Neuron (in vitro differentiated cells): ENCODE data around the gene SEMA4F.

Experiments
- H2AFZ ChIP-seq: one replicate; pipeline ENCODE4 v1.6.1; 2013; ENCODE audit warnings: low read depth, mild to moderate bottlenecking, inconsistent platforms, low read length, moderate library complexity
- H3K27me3 ChIP-seq: one replicate; pipeline ENCODE4 v1.6.1; 2013; ENCODE audit warnings: low read length; ENCODE audit not compliant: insufficient read depth
- H3K36me3 ChIP-seq: one replicate; pipeline ENCODE4 v1.6.1; 2013; ENCODE audit warnings: low read length; ENCODE audit not compliant: insufficient read depth
- H3K4me1 ChIP-seq: one replicate; pipeline ENCODE4 v1.6.1; 2013; ENCODE audit warnings: low read length; ENCODE audit not compliant: insufficient read depth
- H3K4me3 ChIP-seq: 2 replicates; pipeline ENCODE4 v1.5.1; 2013; ENCODE audit warnings: mild to moderate bottlenecking, low read length, moderate library complexity
- H3K9me3 ChIP-seq: one replicate; pipeline ENCODE4 v1.6.1; 2013; ENCODE audit warnings: low read length

The SEMA4F gene

DNA sequence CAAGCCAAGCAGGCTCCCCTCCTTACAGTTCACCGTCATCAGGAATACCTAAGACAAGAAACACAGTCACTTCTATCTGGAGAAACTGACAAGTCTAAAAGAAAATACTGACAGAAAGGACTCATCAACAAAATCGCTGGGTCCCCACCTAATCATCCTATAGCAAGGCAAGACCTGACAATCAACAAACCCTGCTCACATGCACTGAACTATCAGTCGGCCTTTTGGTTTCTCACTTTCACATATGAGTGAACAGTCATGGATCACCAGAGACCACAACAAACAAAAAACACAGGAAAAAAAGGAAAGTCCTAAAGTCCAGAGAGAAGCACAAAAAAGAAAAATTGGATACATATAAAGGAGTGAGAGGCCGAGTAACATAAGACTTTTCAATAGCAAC is 70.4 kb downstream of the SEMA4F start:
- Histone ChIP-seq H2AFZ (no peak overlapping the region), H3K4me1 (no peaks in the 10 kb centered on the region), H3K36me3 (no peaks in the 10 kb centered on the region), H3K9me3 (no peaks in the 10 kb centered on the region), H3K27me3 (no peaks in the 10 kb centered on the region), H3K4me3 (no peak overlapping the region)

DNA sequence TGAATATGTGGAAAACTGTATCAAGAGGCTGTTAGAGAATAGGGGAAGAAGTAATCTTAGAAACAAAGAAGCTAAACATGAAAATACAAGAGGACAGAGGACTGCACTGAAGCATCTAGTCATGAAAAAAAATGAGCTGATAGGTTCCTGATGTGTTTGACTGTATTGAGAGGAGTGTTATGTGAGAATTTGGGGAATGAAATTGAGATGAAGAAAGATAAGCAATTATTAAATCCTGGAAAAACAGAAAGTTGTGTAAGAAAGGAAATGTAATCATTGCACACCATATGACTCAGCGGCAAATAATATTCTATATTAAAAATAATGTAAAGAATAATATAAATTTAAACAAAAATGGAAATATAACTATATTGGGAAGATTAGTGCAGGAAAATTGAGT is 71.2 kb downstream of the SEMA4F start:
- no peak overlapping the region for H3K4me3 ChIP-seq
- H3K36me3 ChIP-seq = no peaks in the 10 kb centered on the region
- no peaks in the 10 kb centered on the region for H3K27me3 ChIP-seq
- H3K9me3 ChIP-seq = no peaks in the 10 kb centered on the region
- H3K4me1 ChIP-seq = no peaks in the 10 kb centered on the region
- H2AFZ ChIP-seq = no peak overlapping the region

DNA sequence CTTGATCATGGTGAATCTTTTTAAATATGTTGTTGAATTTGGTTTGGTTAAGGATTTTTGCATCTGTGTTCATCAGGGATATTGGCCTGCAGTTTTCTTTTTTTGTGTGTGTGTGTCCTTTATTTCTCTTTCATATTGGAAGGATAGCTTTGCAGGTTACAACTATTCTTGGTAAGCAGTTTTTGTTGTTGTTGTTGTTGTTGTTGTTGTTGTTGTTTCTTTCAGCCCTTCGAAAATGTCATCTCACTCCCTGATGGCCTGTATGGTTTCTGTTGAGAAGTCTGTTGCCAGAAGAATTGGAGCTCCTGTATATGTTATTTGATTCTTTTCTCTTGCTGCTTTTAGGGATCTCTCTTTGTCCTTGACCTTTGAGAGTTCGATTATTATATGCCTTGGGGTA is 74.8 kb downstream of the SEMA4F start:
- no peak overlapping the region for H3K4me3 ChIP-seq
- H2AFZ ChIP-seq = no peak overlapping the region
- H3K36me3 ChIP-seq = no peaks in the 10 kb centered on the region
- no peaks in the 10 kb centered on the region for H3K9me3 ChIP-seq
- no peaks in the 10 kb centered on the region for H3K4me1 ChIP-seq
- no peaks in the 10 kb centered on the region for H3K27me3 ChIP-seq

DNA sequence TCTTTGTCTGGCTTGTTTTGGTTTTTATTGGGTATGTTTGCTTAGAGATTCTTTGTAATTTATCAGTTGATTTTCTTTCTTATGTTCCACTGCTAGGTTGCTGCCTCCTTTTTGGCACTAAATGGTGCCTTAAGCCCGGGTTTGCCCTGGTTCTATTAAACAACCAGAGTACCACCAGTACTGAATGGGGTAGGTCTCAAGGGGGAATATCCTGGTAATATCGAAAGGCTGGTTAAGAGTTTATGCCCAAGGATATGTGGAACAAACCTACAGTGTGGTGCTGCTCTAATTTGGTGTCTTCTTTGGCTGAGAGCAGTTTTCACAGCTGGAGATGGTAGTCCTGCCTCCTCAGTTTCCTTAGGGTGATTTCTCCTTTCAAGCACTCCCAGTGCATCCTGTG is 76.5 kb downstream of the SEMA4F start:
- H3K27me3 ChIP-seq = no peaks in the 10 kb centered on the region
- H3K4me3 ChIP-seq = no peak overlapping the region
- H3K9me3 ChIP-seq = no peaks in the 10 kb centered on the region
- H3K36me3 ChIP-seq = no peaks in the 10 kb centered on the region
- H2AFZ ChIP-seq = no peak overlapping the region
- peaks cover 14% of the 10 kb centered on the region for H3K4me1 ChIP-seq
